Stimulated activated naive CD8-positive, alpha-beta T cell treated with anti-CD3 and anti-CD28 coated beads, Interleukin-15, Interleukin-2, amounts not matched to agents 100 ng/mL and 50 ng/mL, for 24 hours (primary cell): Measurements from ENCODE around the gene EVPL.
"Not testable (repeated sequence)": the region's sequence is repeated elsewhere in the genome, so short reads cannot be mapped to it uniquely, and the experiment has no call there.

ENCODE experiments used
- H3K27ac Mint-ChIP-seq: one replicate; pipeline ENCODE4 v1.8.0; 2021; ENCODE audit warnings: mild to moderate bottlenecking, mixed read lengths
- H3K27me3 Mint-ChIP-seq: one replicate; pipeline ENCODE4 v1.8.0; 2021; ENCODE audit warnings: mixed read lengths
- H3K36me3 Mint-ChIP-seq: one replicate; pipeline ENCODE4 v1.8.0; 2021; ENCODE audit warnings: low read depth, mixed read lengths
- H3K4me1 Mint-ChIP-seq: one replicate; pipeline ENCODE4 v1.8.0; 2021; ENCODE audit warnings: low read depth, mixed read lengths
- H3K4me3 Mint-ChIP-seq: one replicate; pipeline ENCODE4 v1.8.0; 2021; ENCODE audit warnings: mild to moderate bottlenecking, mixed read lengths
- H3K9me3 Mint-ChIP-seq: one replicate; pipeline ENCODE4 v1.8.0; 2021; ENCODE audit warnings: mixed read lengths

Gene EVPL

GRCh38 chr17:75979705-75980187 is 47.4 kb downstream of the EVPL start:
- Mint-ChIP-seq H3K9me3 (no peaks in the 10 kb centered on the region), H3K27ac (peak overlapping the region; percentile 99), H3K36me3 (peaks cover 5% of the 10 kb centered on the region), H3K4me1 (peaks cover 44% of the 10 kb centered on the region), H3K4me3 (peak overlapping the region; percentile 96), H3K27me3 (no peaks in the 10 kb centered on the region)

GRCh38 chr17:75978938-75979704 is 48.0 kb downstream of the EVPL start, which contains the start of the genes ACOX1 and TEN1:
TSS of gene ACOX1 (minus strand) at chr17:75979166. CDS start at chr17:75979073, 93 bp downstream.
TSS of gene TEN1 (plus strand) at chr17:75979240. CDS start at chr17:75986193, 6,953 bp downstream.
- Mint-ChIP-seq H3K4me3 (peak within 1 kb of the TSS; percentile 96), H3K36me3 (peaks cover 8% of the 10 kb centered on the region), H3K27ac (peak within 1 kb of the TSS; percentile 99), H3K4me1 (peaks cover 44% of the 10 kb centered on the region), H3K9me3 (no peaks in the 10 kb centered on the region), H3K27me3 (no peaks in the 10 kb centered on the region)

- Mint-ChIP-seq H3K4me3 (peak overlapping the region; percentile 0), H3K4me1 (peaks cover 41% of the 10 kb centered on the region), H3K36me3 (peaks cover 11% of the 10 kb centered on the region), H3K9me3 (no peaks in the 10 kb centered on the region), H3K27me3 (no peaks in the 10 kb centered on the region), H3K27ac (peak overlapping the region; percentile 9)
Observed at GRCh38 chr17:75976175-75976848, 50.8 kb downstream of the EVPL start.

- Mint-ChIP-seq H3K4me1 (peaks cover 36% of the 10 kb centered on the region), H3K36me3 (peaks cover 12% of the 10 kb centered on the region), H3K4me3 (no peak overlapping the region), H3K27ac (no peak overlapping the region), H3K9me3 (no peaks in the 10 kb centered on the region), H3K27me3 (no peaks in the 10 kb centered on the region)
Observed at GRCh38 chr17:75975757-75976174, 51.3 kb downstream of the EVPL start.

DNA sequence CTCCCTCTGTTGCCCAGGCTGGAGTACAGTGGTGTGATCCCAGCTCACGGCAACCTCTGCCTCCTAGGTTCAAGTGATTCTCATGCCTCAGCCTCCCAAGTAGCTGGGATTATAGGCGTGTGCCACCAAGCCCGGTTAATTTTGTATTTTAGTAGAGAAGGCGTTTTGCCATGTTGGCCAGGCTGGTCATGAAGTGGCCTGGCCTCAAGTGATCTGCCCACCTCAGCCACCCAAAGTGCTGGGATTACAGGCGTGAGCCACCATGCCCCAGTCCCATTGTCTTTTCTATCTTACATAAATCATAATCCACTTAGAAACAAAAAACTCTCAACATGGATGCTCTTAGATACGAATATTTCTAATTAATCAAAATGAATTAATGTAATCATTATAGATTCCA is 51.9 kb downstream of the EVPL start:
- H3K27ac Mint-ChIP-seq, H3K27me3 Mint-ChIP-seq, H3K4me3 Mint-ChIP-seq, H3K9me3 Mint-ChIP-seq: not testable (repeated sequence)
- H3K4me1 Mint-ChIP-seq, result peaks cover 30% of the 10 kb centered on the region
- peaks cover 16% of the 10 kb centered on the region for H3K36me3 Mint-ChIP-seq

DNA sequence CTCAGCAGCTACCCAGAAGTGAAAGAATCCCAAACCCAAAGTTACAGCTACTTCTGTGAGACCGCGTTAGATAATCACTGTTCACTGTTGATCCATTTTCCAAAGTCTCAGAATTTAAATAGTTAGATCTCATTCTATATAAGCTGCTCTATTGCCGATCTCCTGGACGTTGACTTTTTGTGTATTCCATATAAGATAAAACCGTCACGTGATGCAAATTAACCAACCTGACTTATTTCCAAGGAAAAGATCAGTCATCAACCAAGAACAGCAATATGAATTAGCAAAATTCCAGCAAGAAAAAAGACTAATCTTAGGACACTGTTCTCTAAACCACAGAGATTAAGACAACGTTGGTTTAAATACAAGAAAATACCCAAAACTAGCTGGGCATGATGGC is 56.5 kb downstream of the EVPL start:
- Mint-ChIP-seq H3K4me3 (no peak overlapping the region), H3K4me1 (peaks cover 6% of the 10 kb centered on the region), H3K27ac (no peak overlapping the region), H3K36me3 (peaks cover 14% of the 10 kb centered on the region), H3K9me3 (no peaks in the 10 kb centered on the region), H3K27me3 (no peaks in the 10 kb centered on the region)

- H3K4me3 Mint-ChIP-seq, result no peak overlapping the region
- no peaks in the 10 kb centered on the region for H3K9me3 Mint-ChIP-seq
- H3K27ac Mint-ChIP-seq, result no peak overlapping the region
- no peaks in the 10 kb centered on the region for H3K27me3 Mint-ChIP-seq
- peaks cover 14% of the 10 kb centered on the region for H3K36me3 Mint-ChIP-seq
- H3K4me1 Mint-ChIP-seq, result peaks cover 4% of the 10 kb centered on the region
Observed at GRCh38 chr17:75970011-75970523, 57.0 kb downstream of the EVPL start.

DNA sequence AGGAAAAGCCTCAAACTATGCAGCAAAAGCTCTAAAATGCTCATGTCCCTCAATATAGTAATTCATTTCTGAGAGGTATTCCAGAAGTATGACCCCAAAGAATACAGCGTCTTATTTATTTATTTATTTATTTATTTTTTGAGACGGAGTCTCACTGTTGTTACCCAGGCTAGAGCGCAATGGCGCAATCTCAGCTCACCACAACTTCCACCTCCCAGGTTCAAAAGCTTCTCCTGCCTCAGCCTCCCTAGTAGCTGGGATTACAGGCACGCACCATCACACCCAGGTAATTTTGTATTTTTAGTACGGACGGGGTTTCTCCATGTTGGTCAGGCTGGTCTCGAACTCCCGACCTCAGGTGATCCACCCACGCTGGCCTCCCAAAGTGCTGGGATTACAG is 58.1 kb downstream of the EVPL start:
- not testable (repeated sequence) for H3K4me3 Mint-ChIP-seq, H3K27me3 Mint-ChIP-seq, H3K27ac Mint-ChIP-seq, H3K4me1 Mint-ChIP-seq, H3K9me3 Mint-ChIP-seq
- H3K36me3 Mint-ChIP-seq, result peaks cover 12% of the 10 kb centered on the region

- Mint-ChIP-seq H3K27ac (no peak overlapping the region), H3K9me3 (no peaks in the 10 kb centered on the region), H3K4me1 (peaks cover 9% of the 10 kb centered on the region), H3K4me3 (no peak overlapping the region), H3K27me3 (no peaks in the 10 kb centered on the region), H3K36me3 (peaks cover 4% of the 10 kb centered on the region)
Observed at GRCh38 chr17:75965468-75965867, 61.6 kb downstream of the EVPL start.

GRCh38 chr17:75959839-75960511 is 67.1 kb downstream of the EVPL start:
- H3K27me3 Mint-ChIP-seq, result no peaks in the 10 kb centered on the region
- peaks cover 5% of the 10 kb centered on the region for H3K4me1 Mint-ChIP-seq
- H3K4me3 Mint-ChIP-seq, result no peak overlapping the region
- H3K27ac Mint-ChIP-seq, result no peak overlapping the region
- peaks cover 24% of the 10 kb centered on the region for H3K36me3 Mint-ChIP-seq
- no peaks in the 10 kb centered on the region for H3K9me3 Mint-ChIP-seq

- Mint-ChIP-seq H3K27ac (no peak overlapping the region), H3K4me3 (no peak overlapping the region), H3K9me3 (no peaks in the 10 kb centered on the region), H3K36me3 (peaks cover 27% of the 10 kb centered on the region), H3K4me1 (peaks cover 5% of the 10 kb centered on the region), H3K27me3 (no peaks in the 10 kb centered on the region)
Observed at GRCh38 chr17:75959051-75959838, 67.9 kb downstream of the EVPL start.
